Measurements from ENCODE around the gene TMEM256. TPM values are rescaled to one million over a fixed set of nuclear protein-coding genes. Genes with fewer than 3 reads are reported as not detected.

TMEM256 gene
- total RNA-seq, 1 experiment from 2014 or later = 57.6 TPM

DNA sequence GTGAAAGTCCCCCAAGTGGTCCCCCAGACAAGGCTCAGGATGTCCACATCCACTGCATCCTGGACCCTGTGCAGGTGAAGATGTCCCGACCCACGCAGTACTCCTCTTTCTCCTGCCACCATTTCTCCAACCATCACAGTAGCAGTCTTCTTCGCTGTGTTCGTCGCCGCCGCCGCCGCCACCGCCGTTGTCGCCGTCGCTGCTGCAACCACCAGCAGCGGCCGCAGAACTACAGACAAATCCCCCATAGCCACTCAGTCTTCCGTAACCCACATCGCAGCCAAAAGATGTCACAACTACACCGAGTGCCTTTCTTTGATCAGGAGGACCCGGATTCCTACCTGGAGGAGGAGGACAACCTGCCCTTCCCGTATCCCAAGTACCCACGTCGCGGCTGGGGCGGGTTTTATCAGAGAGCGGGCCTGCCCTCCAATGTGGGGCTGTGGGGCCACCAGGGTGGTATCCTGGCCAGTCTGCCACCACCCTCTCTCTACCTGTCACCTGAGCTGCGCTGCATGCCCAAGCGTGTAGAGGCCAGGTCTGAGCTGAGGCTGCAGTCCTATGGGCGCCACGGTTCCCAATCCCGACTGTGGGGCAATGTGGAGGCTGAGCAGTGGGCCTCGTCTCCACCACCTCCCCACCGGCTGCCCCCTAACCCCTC is 22.4 kb upstream of the TMEM256 start:
- intact Hi-C loops (cut with micrococcal nuclease; ENCODE audit: unreplicated experiment) = no loop called here
- H3K36me3 ChIP-seq (ENCODE audit: insufficient read depth, low read length, poor library complexity, severe bottlenecking) = no peaks in the 10 kb centered on the region
- ChIA-PET CTCF (no interaction called here), POLR2A (ENCODE audit: low non-redundant PET) (no interaction called here)
- H3K9me3 ChIP-seq (ENCODE audit: low read depth, low read length, poor library complexity, severe bottlenecking) = no peaks in the 10 kb centered on the region
- BruUV-seq (replicated peaks) = no TSS peak
- TF ChIP-seq EZH2 (IDR thresholded peaks at IDR 0.05; ENCODE audit: borderline replicate concordance, low read depth, low read length, poor library complexity, severe bottlenecking) = no peak
- TF ChIP-seq, protein P1, sequence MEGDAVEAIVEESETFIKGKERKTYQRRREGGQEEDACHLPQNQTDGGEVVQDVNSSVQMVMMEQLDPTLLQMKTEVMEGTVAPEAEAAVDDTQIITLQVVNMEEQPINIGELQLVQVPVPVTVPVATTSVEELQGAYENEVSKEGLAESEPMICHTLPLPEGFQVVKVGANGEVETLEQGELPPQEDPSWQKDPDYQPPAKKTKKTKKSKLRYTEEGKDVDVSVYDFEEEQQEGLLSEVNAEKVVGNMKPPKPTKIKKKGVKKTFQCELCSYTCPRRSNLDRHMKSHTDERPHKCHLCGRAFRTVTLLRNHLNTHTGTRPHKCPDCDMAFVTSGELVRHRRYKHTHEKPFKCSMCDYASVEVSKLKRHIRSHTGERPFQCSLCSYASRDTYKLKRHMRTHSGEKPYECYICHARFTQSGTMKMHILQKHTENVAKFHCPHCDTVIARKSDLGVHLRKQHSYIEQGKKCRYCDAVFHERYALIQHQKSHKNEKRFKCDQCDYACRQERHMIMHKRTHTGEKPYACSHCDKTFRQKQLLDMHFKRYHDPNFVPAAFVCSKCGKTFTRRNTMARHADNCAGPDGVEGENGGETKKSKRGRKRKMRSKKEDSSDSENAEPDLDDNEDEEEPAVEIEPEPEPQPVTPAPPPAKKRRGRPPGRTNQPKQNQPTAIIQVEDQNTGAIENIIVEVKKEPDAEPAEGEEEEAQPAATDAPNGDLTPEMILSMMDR (conservative IDR thresholded peaks at IDR 0.05; ENCODE audit: low read depth, low read length) = no peak
- H3K27ac ChIP-seq (ENCODE audit: low read depth, low read length, poor library complexity, severe bottlenecking) = no peak overlapping the region
- no peak for DNase-seq (ENCODE audit: low spot score)
- H3K4me1 ChIP-seq (ENCODE audit: insufficient read depth, low read length, poor library complexity, severe bottlenecking) = no peaks in the 10 kb centered on the region
- H3K27me3 ChIP-seq (replicated peaks; ENCODE audit: insufficient read depth, low read depth, low read length, poor library complexity) = no peaks in the 10 kb centered on the region
- H3K4me3 ChIP-seq (ENCODE audit: low read depth, low read length, poor library complexity, severe bottlenecking) = no peak overlapping the region

DNA sequence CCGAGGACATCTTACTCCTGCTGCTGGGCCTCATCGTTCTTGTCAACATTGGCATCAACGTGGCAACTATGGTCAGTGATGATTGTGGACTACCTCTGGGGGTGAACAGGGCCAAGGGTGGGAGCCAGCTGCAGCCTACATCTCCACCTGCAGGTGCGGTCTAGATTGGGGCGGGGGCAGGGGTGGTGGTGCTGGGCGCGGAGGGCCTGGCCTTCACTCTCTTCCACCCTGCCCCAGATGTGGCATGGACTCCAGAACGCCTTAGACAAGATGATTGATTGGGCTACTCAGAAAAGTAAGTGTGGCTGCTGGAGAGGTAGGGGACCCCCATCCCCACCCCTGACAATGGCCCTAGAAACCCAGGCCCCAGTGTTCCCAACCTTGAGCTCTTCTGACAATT is 21.9 kb upstream of the TMEM256 start:
- no peaks in the 10 kb centered on the region for H3K9me3 ChIP-seq (ENCODE audit: low read depth, low read length, poor library complexity, severe bottlenecking)
- no peaks in the 10 kb centered on the region for H3K36me3 ChIP-seq (ENCODE audit: insufficient read depth, low read length, poor library complexity, severe bottlenecking)
- TF ChIP-seq, protein P1 (conservative IDR thresholded peaks at IDR 0.05; ENCODE audit: low read depth, low read length) = no peak
- no peak for TF ChIP-seq EZH2 (IDR thresholded peaks at IDR 0.05; ENCODE audit: borderline replicate concordance, low read depth, low read length, poor library complexity, severe bottlenecking)
- no peaks in the 10 kb centered on the region for H3K4me1 ChIP-seq (ENCODE audit: insufficient read depth, low read length, poor library complexity, severe bottlenecking)
- POLR2A ChIA-PET (ENCODE audit: low non-redundant PET) = no interaction called here
- CTCF ChIA-PET = no interaction called here
- no peaks in the 10 kb centered on the region for H3K27me3 ChIP-seq (replicated peaks; ENCODE audit: insufficient read depth, low read depth, low read length, poor library complexity)
- BruUV-seq (replicated peaks) = no TSS peak
- no peak overlapping the region for H3K27ac ChIP-seq (ENCODE audit: low read depth, low read length, poor library complexity, severe bottlenecking)
- no peak overlapping the region for H3K4me3 ChIP-seq (ENCODE audit: low read depth, low read length, poor library complexity, severe bottlenecking)
- intact Hi-C loops (cut with micrococcal nuclease; ENCODE audit: unreplicated experiment) = no loop called here
- no peak for DNase-seq (ENCODE audit: low spot score)

- Histone ChIP-seq H3K36me3 (ENCODE audit: insufficient read depth, low read length, poor library complexity, severe bottlenecking) (no peaks in the 10 kb centered on the region), H3K9me3 (ENCODE audit: low read depth, low read length, poor library complexity, severe bottlenecking) (no peaks in the 10 kb centered on the region), H3K27me3 (replicated peaks; ENCODE audit: insufficient read depth, low read depth, low read length, poor library complexity) (no peaks in the 10 kb centered on the region), H3K27ac (ENCODE audit: low read depth, low read length, poor library complexity, severe bottlenecking) (no peak within 1 kb of the TSS), H3K4me1 (ENCODE audit: insufficient read depth, low read length, poor library complexity, severe bottlenecking) (no peaks in the 10 kb centered on the region), H3K4me3 (ENCODE audit: low read depth, low read length, poor library complexity, severe bottlenecking) (no peak within 1 kb of the TSS)
- DNase-seq (ENCODE audit: low spot score) = no peak
- no TSS peak for BruUV-seq (replicated peaks)
- CTCF ChIA-PET = no interaction called here
- TF ChIP-seq, protein P1 (conservative IDR thresholded peaks at IDR 0.05; ENCODE audit: low read depth, low read length) = no peak
- no peak for TF ChIP-seq EZH2 (IDR thresholded peaks at IDR 0.05; ENCODE audit: borderline replicate concordance, low read depth, low read length, poor library complexity, severe bottlenecking)
- intact Hi-C loops (cut with micrococcal nuclease; ENCODE audit: unreplicated experiment) = no loop called here
- POLR2A ChIA-PET (ENCODE audit: low non-redundant PET) = no interaction called here
Observed at GRCh38 chr17:7425316-7425715, 21.4 kb upstream of the TMEM256 start, which contains the start of gene SPEM2. SPEM2 (plus strand) TSS chr17:7425616; CDS start chr17:7425689, 73 bp downstream.

Data from A673 (cell line).